ENCODE results near the gene VSTM2A. TPM values are rescaled to one million over a fixed set of nuclear protein-coding genes. Genes with fewer than 3 reads are reported as not detected.

Gene VSTM2A, protein sequence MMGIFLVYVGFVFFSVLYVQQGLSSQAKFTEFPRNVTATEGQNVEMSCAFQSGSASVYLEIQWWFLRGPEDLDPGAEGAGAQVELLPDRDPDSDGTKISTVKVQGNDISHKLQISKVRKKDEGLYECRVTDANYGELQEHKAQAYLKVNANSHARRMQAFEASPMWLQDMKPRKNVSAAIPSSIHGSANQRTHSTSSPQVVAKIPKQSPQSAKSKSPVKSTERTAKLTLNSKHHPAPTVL
- total RNA-seq: not detected in 2 replicates

DNA sequence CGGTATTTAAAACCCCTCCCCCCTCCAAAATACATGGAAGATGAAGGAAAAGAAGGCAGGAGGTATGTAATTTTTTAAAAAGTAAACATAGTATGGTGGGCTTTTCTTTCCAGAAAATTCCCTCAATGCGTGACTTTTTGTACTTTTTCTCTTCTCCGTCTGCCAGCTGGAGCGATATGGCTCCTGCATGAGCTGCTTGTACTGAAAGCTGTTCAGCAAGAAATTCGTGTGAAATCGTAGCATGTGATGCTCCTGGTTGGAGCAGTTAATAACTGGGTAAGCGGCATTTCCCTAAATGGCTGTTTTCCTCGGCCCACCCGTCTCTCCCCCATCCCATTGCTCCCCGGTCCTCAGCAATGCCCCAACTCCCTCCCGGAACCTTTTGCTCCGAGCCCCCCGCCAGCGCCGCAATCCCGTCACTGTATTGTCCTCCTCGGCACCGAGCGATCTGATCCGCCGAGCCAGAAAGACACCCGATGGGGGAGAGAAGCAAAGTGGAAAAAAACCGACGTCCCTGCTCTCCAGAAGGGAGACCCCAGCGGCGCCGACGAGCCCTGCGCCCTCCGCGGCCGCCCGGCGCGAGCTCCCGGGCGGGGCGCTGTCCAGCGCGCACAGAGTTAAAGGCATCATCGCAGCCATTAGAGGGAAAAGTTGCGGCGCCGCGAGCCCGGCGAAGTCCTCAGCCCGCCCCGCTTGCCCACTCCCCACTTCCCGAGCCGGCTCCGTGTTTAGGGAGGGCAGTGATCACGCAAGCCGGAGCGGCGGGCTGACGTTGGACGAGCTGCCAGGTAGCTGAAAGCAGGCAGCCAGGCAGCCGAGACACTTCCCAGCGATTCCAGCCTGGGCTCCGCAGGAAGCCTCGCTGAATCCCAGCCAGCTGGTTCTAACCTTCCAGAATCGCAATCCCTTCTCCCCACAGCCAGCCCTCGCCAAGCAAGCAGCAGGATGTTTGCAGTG, at the start of gene VSTM2A:
Gene VSTM2A, plus strand, starts transcription at position 707 of the 957 bp plus-strand sequence. CDS start 356 bp downstream, outside the sequence.

Other genes starting within 250 kb of the VSTM2A start
- gene SEC61G, start 216.8 kb downstream of the VSTM2A start, total RNA-seq: 442 and 619 TPM in 2 replicates